ENCODE results near the gene TJP1.

The TJP1 gene

DNA sequence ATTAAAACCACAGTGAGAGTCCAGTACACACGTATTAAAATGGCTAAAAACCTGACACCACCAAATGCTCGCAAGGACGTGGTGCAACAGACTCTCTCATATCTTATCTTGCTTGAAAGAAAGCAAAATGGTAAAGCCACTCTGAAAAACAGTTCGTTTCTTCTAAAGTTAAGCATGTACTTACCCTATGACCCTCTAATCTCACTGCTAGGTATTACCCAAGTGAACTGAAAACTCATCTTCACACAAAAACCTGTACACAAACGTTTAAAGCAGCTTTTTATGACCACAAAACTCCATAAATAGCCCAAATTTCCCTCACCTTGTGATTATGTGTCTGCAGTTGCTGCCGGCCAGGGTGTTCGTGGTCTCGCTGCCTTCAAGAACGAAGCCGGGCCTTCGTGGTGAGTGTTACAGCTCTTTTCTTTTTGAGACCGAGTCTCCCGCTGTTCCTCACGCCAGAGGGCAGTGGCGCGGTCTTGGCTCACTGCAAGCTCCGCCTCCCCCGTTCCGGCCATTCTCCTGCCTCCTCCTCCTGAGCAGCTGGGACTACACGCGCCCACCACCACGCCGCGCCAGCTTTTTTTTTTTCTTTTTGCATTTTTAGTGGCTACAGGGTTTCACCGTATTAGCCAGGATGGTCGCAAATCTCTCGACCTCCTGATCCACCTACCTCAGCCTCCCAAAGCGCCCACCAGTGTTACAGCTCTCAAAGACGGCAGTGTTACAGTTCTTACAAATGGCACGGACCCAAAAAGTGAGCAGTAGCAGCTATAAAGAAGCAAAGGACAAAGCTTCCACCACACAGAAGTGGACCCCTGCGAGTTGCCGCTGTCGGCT lies 165.4 kb downstream of the TJP1 start:
- in situ Hi-C loops (cut with HindIII; ENCODE audit: low sequenced_read_pairs): no loop called here
- DNase-seq (ENCODE audit: low read depth, low spot score): no peak
- TF ChIP-seq, protein P1, sequence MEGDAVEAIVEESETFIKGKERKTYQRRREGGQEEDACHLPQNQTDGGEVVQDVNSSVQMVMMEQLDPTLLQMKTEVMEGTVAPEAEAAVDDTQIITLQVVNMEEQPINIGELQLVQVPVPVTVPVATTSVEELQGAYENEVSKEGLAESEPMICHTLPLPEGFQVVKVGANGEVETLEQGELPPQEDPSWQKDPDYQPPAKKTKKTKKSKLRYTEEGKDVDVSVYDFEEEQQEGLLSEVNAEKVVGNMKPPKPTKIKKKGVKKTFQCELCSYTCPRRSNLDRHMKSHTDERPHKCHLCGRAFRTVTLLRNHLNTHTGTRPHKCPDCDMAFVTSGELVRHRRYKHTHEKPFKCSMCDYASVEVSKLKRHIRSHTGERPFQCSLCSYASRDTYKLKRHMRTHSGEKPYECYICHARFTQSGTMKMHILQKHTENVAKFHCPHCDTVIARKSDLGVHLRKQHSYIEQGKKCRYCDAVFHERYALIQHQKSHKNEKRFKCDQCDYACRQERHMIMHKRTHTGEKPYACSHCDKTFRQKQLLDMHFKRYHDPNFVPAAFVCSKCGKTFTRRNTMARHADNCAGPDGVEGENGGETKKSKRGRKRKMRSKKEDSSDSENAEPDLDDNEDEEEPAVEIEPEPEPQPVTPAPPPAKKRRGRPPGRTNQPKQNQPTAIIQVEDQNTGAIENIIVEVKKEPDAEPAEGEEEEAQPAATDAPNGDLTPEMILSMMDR (IDR thresholded peaks at IDR 0.05; ENCODE audit: low read depth, low read length): no peak
- H3K4me3 ChIP-seq (ENCODE audit: low read depth, low read length): no peak overlapping the region

DNA sequence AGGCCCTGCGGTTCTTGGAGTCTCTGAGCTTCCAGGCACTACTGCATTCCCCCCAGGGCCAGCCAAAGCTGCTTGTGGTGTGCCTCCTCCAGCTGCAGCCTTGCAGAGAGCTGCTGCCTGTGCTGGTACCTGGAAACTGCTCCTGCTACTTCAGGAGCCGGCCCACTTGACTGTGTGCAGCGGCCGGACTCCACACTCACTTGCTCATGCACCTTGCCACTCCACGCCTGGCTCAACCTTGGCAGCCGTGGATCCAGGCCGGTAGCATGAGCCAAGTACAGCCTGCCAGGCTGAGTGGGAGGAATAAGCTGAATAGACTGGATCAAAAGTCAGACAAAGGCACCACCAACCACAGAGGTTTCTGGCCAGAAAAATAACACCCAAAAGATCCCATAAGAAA lies 169.7 kb downstream of the TJP1 start:
- TF ChIP-seq, protein P1 (IDR thresholded peaks at IDR 0.05; ENCODE audit: low read depth, low read length): no peak
- no peak overlapping the region for H3K4me3 ChIP-seq (ENCODE audit: low read depth, low read length)
- in situ Hi-C loops (cut with HindIII; ENCODE audit: low sequenced_read_pairs): no loop called here
- no peak for DNase-seq (ENCODE audit: low read depth, low spot score)

DNA sequence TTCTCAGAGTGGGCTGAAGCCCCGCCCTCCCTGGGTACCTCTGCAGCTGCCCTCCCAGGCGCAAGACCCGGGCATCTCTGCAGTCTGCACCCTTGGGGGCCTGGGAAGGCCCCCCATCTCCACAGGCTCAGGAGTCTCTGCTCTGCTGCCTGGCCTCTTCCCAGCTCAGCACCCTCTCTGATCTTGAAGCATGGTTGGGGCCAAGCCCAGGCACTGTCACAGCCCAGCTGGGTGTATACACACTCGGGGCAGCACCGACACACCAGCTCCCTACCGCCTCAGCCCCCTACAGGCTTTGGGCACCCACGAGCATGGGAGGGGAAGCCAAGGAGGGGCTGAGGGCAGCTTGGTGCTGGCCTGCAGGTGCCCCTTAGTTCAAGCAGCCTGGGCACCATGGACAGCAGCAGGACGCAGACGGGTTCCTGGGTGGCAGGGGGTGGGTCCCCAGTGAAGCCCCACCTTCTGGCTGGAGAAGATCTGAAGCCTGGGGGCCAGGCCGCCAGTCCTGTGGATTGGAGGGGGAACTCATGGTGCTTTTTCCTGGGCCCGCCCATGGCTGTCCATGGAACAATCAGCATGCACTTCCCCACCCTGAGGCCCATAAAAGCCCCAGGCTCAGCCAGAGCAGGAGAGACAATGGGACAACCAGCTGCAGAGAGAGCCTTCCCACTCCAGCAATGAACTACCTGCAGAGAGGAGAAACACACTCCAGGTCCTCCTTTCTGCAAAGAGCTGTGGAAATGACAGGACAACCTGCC lies 170.6 kb downstream of the TJP1 start:
- in situ Hi-C loops (cut with HindIII; ENCODE audit: low sequenced_read_pairs): no loop called here
- TF ChIP-seq, protein P1 (IDR thresholded peaks at IDR 0.05; ENCODE audit: low read depth, low read length): no peak
- DNase-seq (ENCODE audit: low read depth, low spot score): no peak
- no peak overlapping the region for H3K4me3 ChIP-seq (ENCODE audit: low read depth, low read length)

All from astrocyte of the spinal cord (primary cell).